SK-N-SH treated with all-trans-retinoic acid at 6 μM for 48 hours (cell line): ENCODE data around the gene USP22.
A peak's percentile ranks its signal among the peaks of the same experiment; 100 is the strongest.

Source experiments
- ATAC-seq: fragments of 200-7000 bp; cut with Tn5 transposase; 3 replicates; pipeline ENCODE4 v1.9.1; 2020; ENCODE audit warnings: mild to moderate bottlenecking, moderate library complexity
- ARNTL ChIP-seq: fragments of 450-650 bp; formaldehyde crosslinking; IDR thresholded peaks from 2 replicates; pipeline ENCODE4 v1.5.0; 2020; ENCODE audit warnings: low read depth, mild to moderate bottlenecking, moderate library complexity, borderline replicate concordance
- BACH2 ChIP-seq: fragments of 250-450 bp; sonication (Bioruptor Pico); IDR thresholded peaks from 2 replicates; pipeline ENCODE4 v1.9.0; 2021; ENCODE audit warnings: mild to moderate bottlenecking, borderline replicate concordance
- CSDC2 ChIP-seq: fragments of 250-450 bp; sonication (Bioruptor Pico); IDR thresholded peaks from 2 replicates; pipeline ENCODE4 v1.5.0; 2020; ENCODE audit warnings: mild to moderate bottlenecking, moderate library complexity
- CSRNP3 ChIP-seq: fragments of 250-450 bp; sonication (Bioruptor Pico); IDR thresholded peaks from 2 replicates; pipeline ENCODE4 v1.5.1; 2021; ENCODE audit warnings: mild to moderate bottlenecking, moderate library complexity
- GLIS3 ChIP-seq: fragments of 250-450 bp; sonication (Bioruptor Pico); IDR thresholded peaks from 2 replicates; pipeline ENCODE4 v1.5.0; 2020; ENCODE audit warnings: mild to moderate bottlenecking, moderate library complexity
- ISL1 ChIP-seq: fragments of 250-450 bp; sonication (Bioruptor Pico); IDR thresholded peaks from 2 replicates; pipeline ENCODE4 v2.1.2; 2022; ENCODE audit warnings: mild to moderate bottlenecking, moderate library complexity
- OSR1 ChIP-seq: fragments of 250-450 bp; sonication (Bioruptor Pico); IDR thresholded peaks from 2 replicates; pipeline ENCODE4 v1.8.0; 2022; ENCODE audit warnings: moderate library complexity, mild to moderate bottlenecking, inconsistent platforms
- PATZ1 ChIP-seq: fragments of 250-450 bp; sonication (Bioruptor Pico); IDR thresholded peaks from 2 replicates; pipeline ENCODE4 v1.8.0; 2020; ENCODE audit warnings: mild to moderate bottlenecking, moderate library complexity, borderline replicate concordance
- POU6F1 ChIP-seq: fragments of 250-450 bp; sonication (Bioruptor Pico); IDR thresholded peaks from 2 replicates; pipeline ENCODE4 v1.8.0; 2021; ENCODE audit warnings: low read depth, mild to moderate bottlenecking, moderate library complexity, borderline replicate concordance
- PPARA ChIP-seq: fragments of 250-450 bp; sonication (Bioruptor Pico); IDR thresholded peaks from 2 replicates; pipeline ENCODE4 v1.5.0; 2020; ENCODE audit warnings: mild to moderate bottlenecking, borderline replicate concordance
- RARB ChIP-seq: fragments of 250-450 bp; sonication (Bioruptor Pico); IDR thresholded peaks from 2 replicates; pipeline ENCODE4 v1.8.0; 2021; ENCODE audit warnings: mild to moderate bottlenecking, moderate library complexity
- TCF4 ChIP-seq: fragments of 250-450 bp; sonication (Bioruptor Pico); IDR thresholded peaks from 2 replicates; pipeline ENCODE4 v1.8.0; 2021; ENCODE audit warnings: mild to moderate bottlenecking, moderate library complexity, borderline replicate concordance
- TOX ChIP-seq: fragments of 250-450 bp; sonication (Bioruptor Pico); IDR thresholded peaks from 2 replicates; pipeline ENCODE4 v1.8.0; 2021; ENCODE audit warnings: mild to moderate bottlenecking, moderate library complexity, borderline replicate concordance
- ZC3H10 ChIP-seq: fragments of 250-450 bp; sonication (Bioruptor Pico); IDR thresholded peaks from 2 replicates; pipeline ENCODE4 v1.5.1; 2021; ENCODE audit warnings: mild to moderate bottlenecking, moderate library complexity
- ZFP30 ChIP-seq: fragments of 450-650 bp; formaldehyde crosslinking; IDR thresholded peaks from 2 replicates; pipeline ENCODE4 v1.5.0; 2022; ENCODE audit warnings: mild to moderate bottlenecking, moderate library complexity
- ZNF565 ChIP-seq: fragments of 450-650 bp; formaldehyde crosslinking; conservative IDR thresholded peaks from 2 replicates; pipeline ENCODE4 v1.5.0; 2020; ENCODE audit warnings: low read depth, mild to moderate bottlenecking, moderate library complexity
- ZNF70 ChIP-seq: fragments of 450-650 bp; formaldehyde crosslinking; IDR thresholded peaks from 2 replicates; pipeline ENCODE4 v1.5.0; 2020; ENCODE audit warnings: mild to moderate bottlenecking, moderate library complexity

The USP22 gene

GRCh38 chr17:20966870-20967269 lies 75.9 kb downstream of the USP22 start:
- no peak for TF ChIP-seq CSRNP3 (CRISPR knock-in tag)
- ATAC-seq: no peak

- TF ChIP-seq OSR1 (CRISPR knock-in tag): no peak
- TF ChIP-seq, all 23 proteins: peak for 0
- ATAC-seq: no peak
These were observed 77.3 kb downstream of the USP22 start for GRCh38 chr17:20965492-20965891.

GRCh38 chr17:20961586-20961985 lies 81.2 kb downstream of the USP22 start:
- ATAC-seq: no peak
- TF ChIP-seq ARNTL (CRISPR knock-in tag) (no peak), RARB (no peak), ISL1 (CRISPR knock-in tag) (no peak), ZNF565 (no peak), TOX (CRISPR knock-in tag) (no peak), GLIS3 (no peak)
- TF ChIP-seq, all 23 proteins: peak for 0

- TF ChIP-seq CSDC2 (CRISPR knock-in tag) (no peak), POU6F1 (CRISPR knock-in tag) (no peak), ISL1 (CRISPR knock-in tag) (no peak), BACH2 (CRISPR knock-in tag) (no peak), ZNF70 (CRISPR knock-in tag) (no peak), PPARA (CRISPR knock-in tag) (no peak), OSR1 (CRISPR knock-in tag) (no peak), CSRNP3 (CRISPR knock-in tag) (no peak), ZC3H10 (no peak), PATZ1 (CRISPR knock-in tag) (no peak)
- TF ChIP-seq, all 23 proteins: peak for 0
- ATAC-seq: no peak
These were observed 81.9 kb downstream of the USP22 start for GRCh38 chr17:20960871-20961270.

- ATAC-seq: peak; percentile 21; the same call in 2 of the 3 replicates
- TF ChIP-seq TCF4: no peak
- 0 out of 2 replicates have a peak, but pooled peaks have one; percentile 23 for TF ChIP-seq ISL1 (CRISPR knock-in tag)
These were observed 87.1 kb downstream of the USP22 start for GRCh38 chr17:20955427-20956323.

- 0 out of 2 replicates have a peak, but pooled peaks have one; percentile 19 for TF ChIP-seq ISL1 (CRISPR knock-in tag)
- TF ChIP-seq ARNTL (CRISPR knock-in tag): no peak
- no peak for TF ChIP-seq ZFP30 (CRISPR knock-in tag)
- no peak for TF ChIP-seq CSDC2 (CRISPR knock-in tag)
- TF ChIP-seq, all 23 proteins: peak for 1
- peak; percentile 55 for ATAC-seq
These were observed 88.0 kb downstream of the USP22 start for GRCh38 chr17:20954794-20955193.
